ENCODE data around the gene PPARA.

PPARA gene

GRCh38 chr22:46275455-46276122 is 125.3 kb downstream of the PPARA start:
- no peak for DNase-seq (ENCODE audit: low spot score)

DNA sequence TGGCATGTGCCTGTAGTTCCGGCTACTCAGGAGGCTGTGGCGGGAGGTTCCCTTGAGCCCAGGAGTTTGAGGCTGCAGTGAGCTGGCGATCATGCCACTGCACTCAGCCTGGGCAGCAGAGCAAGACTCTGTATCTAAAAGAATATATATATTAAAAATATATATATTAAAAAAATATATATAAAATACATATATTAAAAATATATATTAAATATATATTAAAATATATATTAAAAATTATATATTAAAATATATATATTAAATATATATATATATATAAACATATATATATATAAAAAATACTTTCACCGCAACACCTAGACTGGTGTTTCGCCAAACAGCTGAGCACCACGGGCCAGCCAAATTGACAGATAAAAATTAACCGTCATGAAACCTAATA is 126.2 kb downstream of the PPARA start:
- no peak for DNase-seq (ENCODE audit: low spot score)

DNA sequence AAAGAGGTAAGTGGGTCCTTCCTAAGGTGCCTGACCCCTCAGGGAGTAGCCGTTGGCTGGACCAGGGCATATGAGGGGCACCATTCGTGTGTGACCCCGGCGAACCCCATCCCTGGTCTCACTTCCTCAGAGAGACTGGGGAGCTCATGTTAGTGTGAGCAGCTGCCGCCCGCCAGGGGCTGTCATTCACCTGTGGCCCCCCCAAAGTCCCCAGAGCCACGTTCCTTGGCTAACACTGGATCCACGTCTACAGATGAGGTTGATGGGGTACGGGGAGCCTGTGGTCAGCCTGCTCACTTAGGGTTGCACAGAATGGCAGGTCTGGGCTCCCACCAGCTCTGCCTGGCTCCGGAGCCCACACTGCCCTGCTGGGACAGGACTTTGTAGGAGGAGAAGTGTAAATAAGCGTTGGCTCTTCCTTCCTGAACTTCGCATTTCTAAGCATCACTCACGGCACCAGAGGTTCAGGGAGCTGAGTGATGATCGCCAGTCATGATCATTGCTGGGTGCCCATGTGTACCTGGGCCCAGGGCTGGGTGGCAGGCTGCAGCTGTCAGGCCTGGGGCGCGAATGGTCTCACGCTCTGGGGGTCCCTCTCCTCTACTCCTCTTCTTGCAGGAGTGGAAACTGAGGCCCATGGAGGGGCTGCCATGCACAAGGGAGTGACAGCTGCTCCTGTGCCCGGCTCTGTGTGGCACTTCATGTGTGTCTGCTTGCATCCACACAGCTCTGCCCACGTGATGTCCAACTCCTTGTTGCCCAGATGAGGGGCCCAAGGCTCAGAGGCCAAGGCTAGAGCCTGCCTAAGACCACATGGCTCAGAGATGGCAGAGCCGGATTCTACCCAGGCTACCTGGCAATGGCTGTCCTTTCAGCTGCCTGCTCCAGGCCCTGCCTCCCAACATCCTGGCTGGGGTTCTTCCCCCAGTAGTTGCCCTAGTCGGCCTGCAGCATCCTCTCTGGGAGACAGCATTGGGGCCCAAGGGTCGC is 128.6 kb downstream of the PPARA start:
- DNase-seq (ENCODE audit: low spot score): no peak

DNA sequence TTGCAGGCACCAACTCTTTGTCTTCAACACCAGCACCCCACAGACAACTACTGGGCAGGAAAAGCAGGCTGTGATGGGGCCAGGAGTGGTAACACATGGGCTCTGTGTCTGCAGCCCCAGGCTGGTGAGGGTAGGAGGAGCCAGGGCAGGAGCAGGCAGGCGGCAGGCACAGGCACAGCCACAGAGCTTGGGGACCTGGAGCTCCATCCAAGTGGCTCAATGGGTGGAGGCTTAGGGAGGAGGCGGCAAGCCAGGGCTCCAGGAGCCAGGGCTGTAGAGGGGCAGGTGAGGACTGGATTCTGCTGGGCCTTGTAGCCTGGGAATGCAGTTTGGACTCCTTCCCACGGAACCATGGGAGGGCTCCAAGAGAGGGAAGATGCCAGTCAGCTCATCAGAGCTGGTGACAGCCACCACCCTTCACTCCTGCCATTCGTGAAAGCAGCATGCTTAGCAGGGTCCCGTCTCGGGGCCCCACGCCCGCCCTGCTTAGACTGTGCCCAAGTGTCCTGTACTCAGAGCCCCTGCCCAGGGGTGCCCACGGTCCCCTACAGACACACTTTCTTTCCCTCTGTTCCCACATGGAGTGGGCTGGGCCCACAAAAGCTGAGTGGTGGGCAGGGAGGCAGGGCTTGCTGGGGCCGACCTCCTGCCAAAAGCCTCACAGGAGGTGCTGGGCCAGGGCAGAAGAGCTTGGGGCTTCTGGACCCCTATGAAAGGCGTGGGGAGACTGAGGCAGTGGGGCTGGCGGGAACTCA is 129.9 kb downstream of the PPARA start:
- DNase-seq (ENCODE audit: low spot score): no peak

- DNase-seq (ENCODE audit: low spot score): no peak
These were observed 130.8 kb downstream of the PPARA start for GRCh38 chr22:46280999-46281623.

DNA sequence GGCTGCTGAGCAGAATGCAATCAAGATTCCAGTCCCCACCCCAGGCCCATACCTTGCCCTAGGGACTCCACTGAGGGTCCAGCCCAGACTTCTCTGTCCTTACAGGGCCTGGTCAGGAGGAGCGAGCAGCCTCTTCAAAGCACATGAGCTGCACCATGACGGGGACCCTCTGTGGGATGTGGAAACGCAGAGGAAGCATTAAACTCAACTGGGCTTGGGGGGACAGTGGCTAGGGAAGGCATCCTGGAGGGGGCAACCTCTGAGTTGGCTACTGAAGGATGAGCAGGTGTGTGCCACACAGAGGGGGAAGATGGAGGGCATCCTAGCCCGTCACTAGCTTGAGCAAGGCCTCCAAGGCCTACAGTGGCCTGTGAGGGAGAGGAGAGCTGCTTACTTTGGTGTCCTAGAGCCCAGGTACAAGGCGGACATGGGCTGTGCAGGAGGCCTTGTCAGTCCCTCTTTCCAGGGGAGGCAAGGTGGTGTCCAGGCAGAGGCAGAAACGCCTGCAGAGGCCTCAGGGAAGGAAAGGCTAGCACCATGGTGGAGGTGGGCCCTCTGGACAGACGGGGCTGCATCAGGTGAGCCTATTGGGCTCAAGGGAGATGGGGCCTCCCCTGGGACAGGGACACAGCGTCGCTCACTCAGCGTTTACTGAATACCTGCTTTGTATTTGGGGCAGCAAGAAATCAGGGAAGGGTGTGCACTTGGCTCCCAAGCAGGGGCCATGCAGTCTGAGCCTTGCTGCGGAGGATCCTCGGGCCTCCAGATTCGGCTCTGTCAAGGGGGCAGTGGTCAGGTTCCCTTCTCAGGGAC is 131.7 kb downstream of the PPARA start:
- no peak for DNase-seq (ENCODE audit: low spot score)

- no peak for DNase-seq (ENCODE audit: low spot score)
These were observed 135.7 kb downstream of the PPARA start for GRCh38 chr22:46286006-46286405.

DNA sequence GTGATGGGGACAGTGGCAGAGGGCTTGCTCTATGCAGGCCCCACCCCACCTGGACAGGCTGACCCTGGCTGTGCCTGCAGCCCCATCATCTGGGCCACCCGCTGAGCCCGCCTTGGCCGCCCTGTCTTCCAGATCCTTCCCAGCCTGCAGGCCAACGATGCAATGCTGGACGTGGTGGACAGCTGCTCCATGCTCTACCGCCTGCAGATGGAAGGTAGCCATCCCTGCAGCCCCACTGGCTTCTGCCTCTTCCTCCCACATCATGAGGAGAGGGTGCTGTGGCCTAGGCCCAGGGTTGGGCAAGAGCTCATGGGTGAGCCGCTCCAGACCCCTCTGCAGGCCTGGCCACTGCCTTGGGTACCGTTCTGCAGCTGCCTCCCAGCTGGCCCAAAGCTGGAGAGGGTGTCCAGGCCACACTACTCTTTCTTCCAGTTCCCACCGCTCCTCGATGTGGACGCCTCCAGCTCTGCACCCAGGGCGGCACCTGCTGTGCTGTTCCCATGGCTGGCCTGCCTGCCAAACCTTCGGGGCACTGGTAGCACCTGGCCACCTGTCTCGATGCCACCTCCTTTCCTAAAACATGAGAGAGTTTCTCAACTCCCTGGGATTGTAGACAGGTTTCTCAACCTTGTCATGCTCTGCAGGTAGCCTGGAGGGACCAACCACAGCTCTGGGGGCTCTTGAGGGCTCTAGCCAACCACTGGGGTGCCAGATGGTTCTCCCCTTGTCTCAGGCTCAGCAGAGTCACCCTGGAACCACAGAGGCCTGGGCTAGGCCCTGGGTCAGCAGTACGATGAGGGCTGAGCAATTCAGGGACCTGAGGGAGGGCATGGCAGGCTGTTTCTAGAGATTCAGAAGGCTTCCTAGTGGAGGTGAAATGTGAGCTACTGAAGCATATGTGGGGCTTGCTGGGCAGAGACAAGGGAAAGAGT is 136.9 kb downstream of the PPARA start:
- DNase-seq (ENCODE audit: low spot score): no peak

DNA sequence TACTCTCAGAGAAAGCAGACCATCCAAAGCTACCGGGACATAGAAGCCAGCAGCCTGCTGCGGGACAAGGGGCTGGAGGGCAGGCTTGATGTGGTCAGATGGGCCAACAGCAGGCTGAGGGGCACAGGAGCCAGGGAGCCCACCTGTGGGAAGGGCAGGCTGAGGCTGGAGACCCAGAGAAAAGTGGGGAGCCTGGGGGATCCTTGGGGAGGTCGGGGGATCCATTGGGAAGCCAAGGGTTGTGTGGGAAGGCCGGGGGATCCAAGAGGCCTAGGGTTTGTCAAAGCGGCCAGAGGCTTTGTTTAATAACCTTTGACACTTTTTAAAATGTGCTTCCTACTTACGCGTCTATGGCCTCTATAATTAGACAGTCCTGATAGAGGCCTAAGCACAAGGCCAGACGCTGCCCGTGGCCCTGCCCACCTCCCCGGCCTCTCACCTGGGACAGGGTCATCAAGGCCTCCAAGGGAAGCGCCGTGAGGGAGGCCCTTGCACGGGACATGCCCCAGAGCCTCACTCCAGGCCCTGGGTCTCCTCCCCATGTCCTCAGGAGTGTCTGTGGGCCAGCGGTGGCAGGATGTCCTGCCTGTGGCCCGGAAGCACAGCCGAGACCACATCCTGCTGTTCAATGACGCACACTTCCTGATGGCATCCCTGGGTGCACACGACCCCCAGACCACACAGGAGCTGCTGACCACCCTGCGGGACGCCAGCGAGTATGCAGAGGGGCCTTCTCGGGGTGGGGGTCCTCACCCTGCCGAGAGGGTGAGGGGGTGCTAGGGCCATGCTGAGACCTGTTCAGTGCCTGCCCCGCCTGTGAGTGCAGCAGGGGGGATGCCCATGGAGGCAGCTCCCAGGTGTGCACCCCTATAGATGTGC is 137.8 kb downstream of the PPARA start:
- no peak for DNase-seq (ENCODE audit: low spot score)

GRCh38 chr22:46288846-46289243 is 138.5 kb downstream of the PPARA start:
- DNase-seq (ENCODE audit: low spot score): no peak

DNA sequence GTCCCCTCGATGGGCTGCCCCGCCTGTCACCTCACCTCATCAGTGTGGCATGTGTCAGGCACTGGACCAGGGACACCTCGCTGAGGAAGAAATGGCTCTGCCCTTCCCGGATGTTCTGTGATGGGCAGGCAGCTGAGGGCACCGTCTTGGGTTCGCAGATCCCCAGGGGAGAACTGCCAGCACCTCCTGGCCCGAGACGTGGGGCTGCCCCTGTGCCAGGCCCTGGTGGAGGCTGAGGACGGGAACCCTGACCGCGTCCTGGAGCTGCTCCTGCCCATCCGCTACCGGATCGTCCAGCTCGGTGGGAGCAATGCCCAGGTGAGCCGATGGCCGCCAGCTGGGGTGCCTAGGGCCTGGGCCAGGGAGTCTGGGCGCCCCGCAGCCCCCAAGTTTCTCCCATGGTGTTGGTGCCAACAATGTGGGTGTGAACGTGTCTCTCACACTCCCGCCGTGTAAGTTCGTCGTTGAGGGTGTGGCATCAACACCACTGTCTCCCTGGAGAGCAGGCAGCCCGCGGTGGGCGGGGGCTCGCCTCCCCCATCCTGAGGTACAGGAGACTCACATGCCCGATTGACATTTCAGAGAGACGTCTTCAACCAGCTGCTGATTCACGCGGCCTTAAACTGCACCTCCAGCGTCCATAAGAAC is 139.0 kb downstream of the PPARA start:
- no peak for DNase-seq (ENCODE audit: low spot score)

DNA sequence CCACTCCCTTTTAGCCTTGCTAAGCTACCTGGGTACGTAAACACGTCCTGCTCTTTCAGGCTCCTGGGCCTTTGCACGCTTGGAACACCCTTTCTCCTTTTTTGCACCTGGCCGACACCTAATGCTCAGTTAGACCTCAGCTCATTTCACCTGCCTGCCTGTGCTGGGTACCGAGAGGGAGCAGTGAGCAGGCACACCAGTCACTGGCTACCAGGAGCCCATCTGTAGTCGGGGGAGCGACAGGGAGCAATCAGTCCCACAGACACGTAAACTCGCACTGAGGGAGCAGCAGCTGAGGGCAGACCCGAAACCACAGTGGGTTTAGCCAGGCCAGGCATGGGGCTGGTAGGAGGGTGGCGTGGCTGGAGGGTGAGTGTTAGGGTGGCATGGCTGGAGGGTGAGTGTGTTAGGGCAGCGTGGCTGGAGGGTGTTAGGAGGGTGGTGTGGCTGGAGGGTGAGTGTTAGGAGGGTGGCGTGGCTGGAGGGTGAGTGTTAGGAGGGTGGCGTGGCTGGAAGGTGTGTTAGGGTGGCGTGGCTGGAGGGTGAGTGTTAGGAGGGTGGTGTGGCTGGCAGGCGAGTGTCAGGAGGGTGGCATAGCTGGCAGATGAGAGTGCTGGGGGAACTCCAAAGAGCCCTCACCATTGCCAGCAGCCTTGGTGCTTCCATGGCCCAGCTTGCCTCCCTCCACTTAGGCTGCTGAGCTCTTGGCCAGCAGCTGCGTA is 140.0 kb downstream of the PPARA start:
- DNase-seq (ENCODE audit: low spot score): no peak

GRCh38 chr22:46290843-46291785 is 140.8 kb downstream of the PPARA start:
- no peak for DNase-seq (ENCODE audit: low spot score)

DNA sequence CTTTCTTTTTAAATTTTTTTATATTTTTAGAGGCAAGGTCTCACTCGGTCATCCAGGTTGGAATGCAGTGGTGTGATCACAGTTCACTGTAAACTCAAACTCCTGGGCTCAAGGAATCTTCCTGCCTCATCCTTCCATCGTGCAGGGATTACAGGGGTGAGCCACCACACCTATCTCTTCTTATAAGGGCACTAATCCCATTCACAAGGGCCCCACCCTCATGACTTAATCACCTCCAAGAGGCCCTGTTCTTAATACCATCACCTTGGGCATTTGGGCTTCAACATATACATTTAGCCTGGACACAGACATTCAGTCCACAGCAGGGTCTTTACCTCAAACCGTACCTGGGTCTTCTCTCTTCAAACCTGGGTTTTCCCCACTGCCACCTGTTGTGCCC is 141.8 kb downstream of the PPARA start:
- DNase-seq (ENCODE audit: low spot score): no peak

DNA sequence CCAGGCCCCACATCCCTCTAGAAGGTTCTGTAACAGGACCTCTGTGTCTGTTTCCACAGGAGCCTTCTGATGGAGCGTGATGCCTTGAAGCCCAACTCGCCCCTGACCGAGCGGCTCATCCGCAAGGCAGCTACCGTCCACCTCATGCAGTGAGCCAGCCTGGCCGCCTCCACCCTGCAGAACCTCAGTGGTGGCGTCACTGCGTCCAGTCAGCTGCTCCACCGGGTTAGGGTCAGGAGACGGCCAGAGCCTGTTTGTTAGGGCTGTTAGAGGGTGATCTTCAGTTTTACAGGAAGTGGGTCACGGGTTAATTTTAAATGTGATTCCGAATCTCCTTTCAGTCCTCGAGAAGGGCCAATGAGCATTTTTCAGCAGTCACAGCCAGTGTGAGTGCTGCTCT is 142.4 kb downstream of the PPARA start:
- no peak for DNase-seq (ENCODE audit: low spot score)
